GM23338 (cell line): ENCODE results near the gene STX17.

Experiments used
- CTCF ChIP-seq, 2 experiments: fragments of 200-600 bp in 1 of 2; sonication (generic) in 1 of 2; conservative IDR thresholded peaks; 2 replicates each; pipeline versions ENCODE4 v1.5.1 to v1.6.1; 2016 to 2017; ENCODE audit warnings: antibody characterized with exemption in 2 of 2, low read depth in 2 of 2, mild to moderate bottlenecking in 2 of 2, moderate library complexity in 1 of 2
- POLR2AphosphoS5 ChIP-seq: IDR thresholded peaks from 2 replicates; pipeline ENCODE4 v1.6.1; 2016; ENCODE audit warnings: antibody characterized with exemption, low read depth
- ZNF331 ChIP-seq: fragments of 250-450 bp; sonication (Bioruptor Pico); IDR thresholded peaks from 2 replicates; pipeline ENCODE4 v1.5.0; 2020; ENCODE audit warnings: low read depth, mild to moderate bottlenecking, moderate library complexity

- no peak for TF ChIP-seq CTCF (conservative IDR thresholded peaks at IDR 0.05; ENCODE audit: low read depth in 2 of 2)
- no peak for TF ChIP-seq ZNF331 (CRISPR knock-in tag)
- TF ChIP-seq POLR2AphosphoS5: no peak
These were observed 11.7 kb downstream of the STX17 start for GRCh38 chr9:99918134-99918533.
